Activated CD8-positive, alpha-beta T cell treated with anti-CD3 and anti-CD28 coated beads for 36 hours (primary cell): ENCODE results near the gene SLC25A15. TPM values are rescaled to one million over a fixed set of nuclear protein-coding genes. Genes with fewer than 3 reads are reported as not detected.

Source experiments
- ATAC-seq: fragments of 200-7000 bp; cut with Tn5 transposase; one replicate; pipeline ENCODE4 v1.10.0; 2021; ENCODE audit warnings: mild to moderate bottlenecking, moderate library complexity
- CTCF ChIA-PET: fragments of 350-600 bp; sonication (Branson Sonifier 250); formaldehyde crosslinking; loops from one replicate; lab custom pipeline; 2021; ENCODE audit warnings: antibody characterized with exemption; lab: Charles Lee
- POLR2A ChIA-PET: fragments of 350-600 bp; sonication (Branson Sonifier 250); formaldehyde crosslinking; loops from one replicate; lab custom pipeline; 2021; ENCODE audit warnings: antibody characterized with exemption; lab: Charles Lee
- DNase-seq: peaks from one replicate; pipeline ENCODE4 v3.0.0-alpha.2; 2020
- H3K27ac Mint-ChIP-seq: one replicate; pipeline ENCODE4 v1.8.0; 2021; ENCODE audit warnings: mild to moderate bottlenecking, mixed read lengths
- H3K27me3 Mint-ChIP-seq: one replicate; pipeline ENCODE4 v1.8.0; 2021; ENCODE audit warnings: mixed read lengths
- H3K36me3 Mint-ChIP-seq: one replicate; pipeline ENCODE4 v1.8.0; 2021; ENCODE audit warnings: low read depth, mixed read lengths
- H3K4me1 Mint-ChIP-seq: one replicate; pipeline ENCODE4 v1.8.0; 2021; ENCODE audit warnings: low read depth, mixed read lengths
- H3K4me3 Mint-ChIP-seq: one replicate; pipeline ENCODE4 v1.8.0; 2021; ENCODE audit warnings: mild to moderate bottlenecking, moderate library complexity, mixed read lengths
- H3K9me3 Mint-ChIP-seq: one replicate; pipeline ENCODE4 v1.8.0; 2021; ENCODE audit warnings: mixed read lengths
- intact Hi-C: fragments of 100-400 bp; cut with micrococcal nuclease; formaldehyde crosslinking; loops from one replicate; pipeline ENCODE4 v1.10.0; 2022
- total RNA-seq, 2 experiments: library from RNA; stranded (reverse); gene quantifications; one replicate each; pipeline ENCODE4 v1.2.3, GENCODE V29; 2021
- TF ChIP-seq, protein P1 (sequence below): fragments of 200-600 bp; IDR thresholded peaks from one replicate; pipeline ENCODE4 v1.8.0; 2022; ENCODE audit warnings: antibody characterized with exemption, mild to moderate bottlenecking

The SLC25A15 gene
- total RNA-seq, 2 experiments from 2014 or later = 23.2 to 24.6 TPM

DNA sequence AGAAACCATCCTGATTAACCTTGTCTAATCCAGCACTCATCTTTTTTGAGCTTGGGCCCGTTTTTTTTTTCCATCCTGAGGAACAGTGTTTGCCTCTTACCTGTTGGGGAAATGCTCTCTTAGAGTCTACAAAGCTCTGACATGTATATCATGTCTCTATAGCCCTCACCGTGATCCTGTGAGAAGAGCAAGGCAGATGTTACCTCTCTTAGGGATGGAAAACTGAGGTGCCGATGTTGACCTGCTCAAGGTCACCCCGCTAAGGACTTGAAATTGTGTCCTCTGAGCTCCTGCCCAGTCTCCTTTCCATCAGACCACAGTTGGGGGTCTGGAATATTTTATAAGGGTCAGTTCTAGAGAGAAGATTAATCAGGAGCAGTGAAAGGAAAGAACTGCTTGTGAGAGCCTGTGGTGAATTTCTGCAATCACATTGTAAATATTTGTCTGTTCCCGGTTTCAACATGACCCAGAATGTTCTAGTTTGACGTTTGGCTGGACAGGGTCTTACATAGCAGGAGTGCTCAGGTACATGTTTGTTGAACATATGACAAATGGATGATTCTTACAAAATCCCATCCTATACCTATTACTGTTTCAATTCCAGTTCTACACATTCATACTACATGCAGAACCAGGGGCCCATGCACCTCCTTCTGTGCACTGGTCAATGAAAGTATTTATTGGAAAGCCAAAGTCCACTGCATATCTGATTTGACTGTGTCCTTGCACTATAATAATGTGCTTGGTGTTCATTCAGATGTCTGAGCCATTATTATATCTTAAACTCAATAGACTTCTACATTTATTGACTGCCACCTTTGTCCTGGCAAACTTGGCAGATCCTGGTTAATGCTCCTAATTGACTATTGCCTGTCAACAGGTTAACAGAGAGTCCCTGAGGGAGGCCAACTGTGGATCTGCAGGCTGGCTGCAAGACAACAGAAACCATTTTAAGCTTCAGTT lies 12.1 kb downstream of the SLC25A15 start:
- Mint-ChIP-seq H3K9me3 (no peaks in the 10 kb centered on the region), H3K4me3 (no peak overlapping the region), H3K27ac (no peak overlapping the region), H3K36me3 (peaks cover 29% of the 10 kb centered on the region), H3K4me1 (no peaks in the 10 kb centered on the region), H3K27me3 (no peaks in the 10 kb centered on the region)
- TF ChIP-seq, protein P1, sequence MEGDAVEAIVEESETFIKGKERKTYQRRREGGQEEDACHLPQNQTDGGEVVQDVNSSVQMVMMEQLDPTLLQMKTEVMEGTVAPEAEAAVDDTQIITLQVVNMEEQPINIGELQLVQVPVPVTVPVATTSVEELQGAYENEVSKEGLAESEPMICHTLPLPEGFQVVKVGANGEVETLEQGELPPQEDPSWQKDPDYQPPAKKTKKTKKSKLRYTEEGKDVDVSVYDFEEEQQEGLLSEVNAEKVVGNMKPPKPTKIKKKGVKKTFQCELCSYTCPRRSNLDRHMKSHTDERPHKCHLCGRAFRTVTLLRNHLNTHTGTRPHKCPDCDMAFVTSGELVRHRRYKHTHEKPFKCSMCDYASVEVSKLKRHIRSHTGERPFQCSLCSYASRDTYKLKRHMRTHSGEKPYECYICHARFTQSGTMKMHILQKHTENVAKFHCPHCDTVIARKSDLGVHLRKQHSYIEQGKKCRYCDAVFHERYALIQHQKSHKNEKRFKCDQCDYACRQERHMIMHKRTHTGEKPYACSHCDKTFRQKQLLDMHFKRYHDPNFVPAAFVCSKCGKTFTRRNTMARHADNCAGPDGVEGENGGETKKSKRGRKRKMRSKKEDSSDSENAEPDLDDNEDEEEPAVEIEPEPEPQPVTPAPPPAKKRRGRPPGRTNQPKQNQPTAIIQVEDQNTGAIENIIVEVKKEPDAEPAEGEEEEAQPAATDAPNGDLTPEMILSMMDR = no peak
- ATAC-seq (no peak), DNase-seq (no peak)
- CTCF ChIA-PET = interaction anchor here (0.7 to 1.4 kb wide), 2 partner anchors 13 kb away, joined by 3 to 4 read pairs; no protein-coding TSS in a partner anchor
- intact Hi-C loops = no loop called here
- POLR2A ChIA-PET = interaction anchor here (0.6 to 0.9 kb wide), 2 partner anchors 127 to 318 kb away, joined by 3 read pairs; no protein-coding TSS in a partner anchor

DNA sequence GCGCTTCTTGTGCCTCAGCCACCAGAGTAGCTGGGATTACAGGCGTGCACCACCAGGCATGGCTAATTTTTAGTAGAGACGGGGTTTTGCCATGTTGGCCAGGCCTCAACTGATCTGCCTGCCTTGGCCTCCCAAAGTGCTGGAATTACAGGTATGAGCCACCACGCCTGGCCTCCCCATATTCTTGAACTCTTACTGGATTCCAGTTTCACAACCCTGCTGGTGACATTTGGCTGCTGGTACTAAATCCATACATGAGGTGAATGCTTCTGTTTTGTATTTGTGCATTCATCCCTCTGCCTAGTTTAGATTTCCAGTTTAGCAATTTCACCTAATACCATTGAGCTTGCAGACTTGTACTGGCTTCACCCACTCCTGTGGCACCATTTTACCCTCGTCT lies 13.9 kb downstream of the SLC25A15 start:
- CTCF ChIA-PET = no interaction called here
- H3K27ac Mint-ChIP-seq = no peak overlapping the region
- TF ChIP-seq, protein P1 = no peak
- DNase-seq = no peak
- H3K36me3 Mint-ChIP-seq = peaks cover 31% of the 10 kb centered on the region
- no peak for ATAC-seq
- H3K27me3 Mint-ChIP-seq = no peaks in the 10 kb centered on the region
- no peaks in the 10 kb centered on the region for H3K4me1 Mint-ChIP-seq
- H3K4me3 Mint-ChIP-seq = no peak overlapping the region
- POLR2A ChIA-PET = no interaction called here
- no peaks in the 10 kb centered on the region for H3K9me3 Mint-ChIP-seq
- intact Hi-C loops = no loop called here

GRCh38 chr13:40806241-40806640 lies 16.8 kb downstream of the SLC25A15 start:
- Mint-ChIP-seq H3K9me3 (no peaks in the 10 kb centered on the region), H3K27ac (no peak overlapping the region)

DNA sequence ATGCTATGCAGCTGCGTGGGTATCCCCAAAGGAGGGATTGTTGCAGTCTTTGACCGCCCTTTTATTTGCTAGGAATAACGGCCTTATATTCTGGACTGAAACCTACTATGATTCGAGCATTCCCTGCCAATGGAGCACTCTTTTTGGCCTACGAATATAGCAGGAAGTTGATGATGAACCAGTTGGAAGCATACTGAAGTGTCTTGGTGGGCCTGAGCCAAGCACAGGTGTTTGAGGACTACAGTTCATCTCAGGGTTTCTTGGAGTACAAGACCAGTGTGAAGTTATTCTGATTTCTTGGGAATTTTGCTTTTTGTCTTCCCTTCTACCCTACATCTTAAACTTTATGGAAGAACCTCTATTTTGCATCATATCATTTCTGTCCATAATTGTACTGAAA lies 20.1 kb downstream of the SLC25A15 start:
- no peak overlapping the region for H3K27ac Mint-ChIP-seq

More at GRCh38 chr13:40806241-40806640, 16.8 kb downstream of the SLC25A15 start:
- intact Hi-C loops = no loop called here
- ATAC-seq (no peak), DNase-seq (no peak)
- ChIA-PET POLR2A (no interaction called here), CTCF (no interaction called here)
- no peak overlapping the region for H3K4me3 Mint-ChIP-seq
- H3K36me3 Mint-ChIP-seq = peaks cover 28% of the 10 kb centered on the region
- TF ChIP-seq, protein P1 = no peak
- H3K4me1 Mint-ChIP-seq = no peaks in the 10 kb centered on the region
- no peaks in the 10 kb centered on the region for H3K27me3 Mint-ChIP-seq

More for the DNA sequence above, 20.1 kb downstream of the SLC25A15 start:
- ChIA-PET POLR2A (no interaction called here), CTCF (no interaction called here)
- TF ChIP-seq, protein P1 = no peak
- no peak for ATAC-seq
- H3K9me3 Mint-ChIP-seq = no peaks in the 10 kb centered on the region
- H3K27me3 Mint-ChIP-seq = no peaks in the 10 kb centered on the region
- H3K4me1 Mint-ChIP-seq = no peaks in the 10 kb centered on the region
- intact Hi-C loops = no loop called here
- no peak for DNase-seq
- H3K4me3 Mint-ChIP-seq = no peak overlapping the region
- peaks cover 37% of the 10 kb centered on the region for H3K36me3 Mint-ChIP-seq
